MM.1S (cell line): ENCODE measurements around the gene SNX9.
"Not testable (repeated sequence)": the region's sequence is repeated elsewhere in the genome, so short reads cannot be mapped to it uniquely, and the experiment has no call there.

Experiments used
- DNase-seq: peaks from one replicate; pipeline ENCODE4 v3.0.0-alpha.2; 2015
- H2AFZ ChIP-seq: fragments of 300-600 bp; sonication (generic); 2 replicates; pipeline ENCODE4 v1.6.0; 2016; ENCODE audit warnings: antibody characterized with exemption, low read length
- H3F3A ChIP-seq: fragments of 300-600 bp; sonication (generic); 2 replicates; pipeline ENCODE4 v1.6.1; 2016; ENCODE audit warnings: mild to moderate bottlenecking, antibody characterized with exemption, low read length, moderate library complexity, mixed read lengths; ENCODE audit not compliant: insufficient read depth
- H3K27ac ChIP-seq: fragments of 300-600 bp; sonication (generic); 2 replicates; pipeline ENCODE4 v1.5.1; 2016; ENCODE audit warnings: mild to moderate bottlenecking, low read length
- H3K27me3 ChIP-seq: fragments of 300-600 bp; sonication (generic); replicated peaks from 2 replicates; pipeline ENCODE4 v1.6.0; 2016; ENCODE audit warnings: low read length; ENCODE audit not compliant: insufficient read depth
- H3K36me3 ChIP-seq: fragments of 300-600 bp; sonication (generic); replicated peaks from 2 replicates; pipeline ENCODE4 v1.6.1; 2016; ENCODE audit warnings: mild to moderate bottlenecking, low read length, mixed read lengths; ENCODE audit not compliant: insufficient read depth
- H3K4me1 ChIP-seq: fragments of 300-600 bp; sonication (generic); 2 replicates; pipeline ENCODE4 v1.6.1; 2016; ENCODE audit warnings: low read length, mixed read lengths
- H3K4me2 ChIP-seq: fragments of 300-600 bp; sonication (generic); 2 replicates; pipeline ENCODE4 v1.6.0; 2016; ENCODE audit warnings: low read depth, low read length
- H3K4me3 ChIP-seq: fragments of 300-600 bp; sonication (generic); 2 replicates; pipeline ENCODE4 v1.5.1; 2016; ENCODE audit warnings: low read length, mixed read lengths
- H3K79me2 ChIP-seq: fragments of 300-600 bp; sonication (generic); 2 replicates; pipeline ENCODE4 v1.6.1; 2016; ENCODE audit warnings: mixed run types, low read length, mixed read lengths
- H3K9ac ChIP-seq: fragments of 300-600 bp; sonication (generic); 2 replicates; pipeline ENCODE4 v1.6.1; 2016; ENCODE audit warnings: low read length, mixed read lengths
- H3K9me2 ChIP-seq: fragments of 300-600 bp; sonication (generic); replicated peaks from 2 replicates; pipeline ENCODE4 v1.6.1; 2016; ENCODE audit warnings: mild to moderate bottlenecking, low read length, mixed read lengths; ENCODE audit not compliant: insufficient read depth
- H3K9me3 ChIP-seq: fragments of 300-600 bp; sonication (generic); replicated peaks from 2 replicates; pipeline ENCODE4 v1.6.1; 2016; ENCODE audit warnings: mild to moderate bottlenecking, low read length, mixed read lengths; ENCODE audit not compliant: insufficient read depth
- H4K20me1 ChIP-seq: fragments of 300-600 bp; sonication (generic); 2 replicates; pipeline ENCODE4 v1.6.1; 2016; ENCODE audit warnings: mild to moderate bottlenecking, low read length, moderate library complexity, mixed read lengths; ENCODE audit not compliant: insufficient read depth
- EZH2 ChIP-seq: fragments of 300-600 bp; sonication (generic); optimal IDR thresholded peaks from 2 replicates; pipeline ENCODE3; 2017; ENCODE audit warnings: low read depth, mild to moderate bottlenecking, antibody characterized with exemption, low read length, mixed read lengths
- EZH2phosphoT487 ChIP-seq: fragments of 300-600 bp; sonication (generic); IDR thresholded peaks from 2 replicates; pipeline ENCODE4 v1.6.1; 2018; ENCODE audit warnings: antibody characterized with exemption, low read length
- TF ChIP-seq, protein P1 (sequence below): fragments of 300-600 bp; sonication (generic); IDR thresholded peaks from 2 replicates; pipeline ENCODE4 v1.5.1; 2016; ENCODE audit warnings: antibody characterized with exemption, low read length, mixed read lengths

SNX9 gene

DNA sequence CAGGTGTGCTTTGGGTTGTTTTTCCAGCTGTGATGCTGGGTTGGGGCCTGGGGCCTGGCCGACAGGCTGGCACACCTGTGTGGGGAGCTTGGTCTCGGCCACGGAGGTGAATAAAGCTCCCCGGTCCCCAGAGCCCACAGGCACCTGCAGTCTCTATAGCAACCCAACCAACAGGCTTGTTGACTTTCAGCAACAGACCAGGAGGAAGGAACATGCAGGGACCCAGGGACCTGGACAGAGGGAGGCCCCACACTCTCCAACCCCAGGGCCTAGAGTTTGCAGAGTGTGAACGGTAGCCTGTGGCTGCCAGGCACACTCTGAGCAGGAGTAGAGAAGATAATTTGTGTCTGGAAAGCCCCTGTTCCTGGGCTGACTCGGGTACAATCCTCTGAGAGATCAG is 144.0 kb downstream of the SNX9 start:
- no peaks in the 10 kb centered on the region for H3K4me1 ChIP-seq
- no peaks in the 10 kb centered on the region for H3K27me3 ChIP-seq
- no peak overlapping the region for H3K27ac ChIP-seq
- no peaks in the 10 kb centered on the region for H3K9me2 ChIP-seq
- no peak overlapping the region for H2AFZ ChIP-seq
- H3K79me2 ChIP-seq = no peaks in the 10 kb centered on the region
- TF ChIP-seq, protein P1, sequence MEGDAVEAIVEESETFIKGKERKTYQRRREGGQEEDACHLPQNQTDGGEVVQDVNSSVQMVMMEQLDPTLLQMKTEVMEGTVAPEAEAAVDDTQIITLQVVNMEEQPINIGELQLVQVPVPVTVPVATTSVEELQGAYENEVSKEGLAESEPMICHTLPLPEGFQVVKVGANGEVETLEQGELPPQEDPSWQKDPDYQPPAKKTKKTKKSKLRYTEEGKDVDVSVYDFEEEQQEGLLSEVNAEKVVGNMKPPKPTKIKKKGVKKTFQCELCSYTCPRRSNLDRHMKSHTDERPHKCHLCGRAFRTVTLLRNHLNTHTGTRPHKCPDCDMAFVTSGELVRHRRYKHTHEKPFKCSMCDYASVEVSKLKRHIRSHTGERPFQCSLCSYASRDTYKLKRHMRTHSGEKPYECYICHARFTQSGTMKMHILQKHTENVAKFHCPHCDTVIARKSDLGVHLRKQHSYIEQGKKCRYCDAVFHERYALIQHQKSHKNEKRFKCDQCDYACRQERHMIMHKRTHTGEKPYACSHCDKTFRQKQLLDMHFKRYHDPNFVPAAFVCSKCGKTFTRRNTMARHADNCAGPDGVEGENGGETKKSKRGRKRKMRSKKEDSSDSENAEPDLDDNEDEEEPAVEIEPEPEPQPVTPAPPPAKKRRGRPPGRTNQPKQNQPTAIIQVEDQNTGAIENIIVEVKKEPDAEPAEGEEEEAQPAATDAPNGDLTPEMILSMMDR = no peak
- TF ChIP-seq EZH2phosphoT487 = no peak
- no peak for TF ChIP-seq EZH2
- H4K20me1 ChIP-seq = no peaks in the 10 kb centered on the region
- no peaks in the 10 kb centered on the region for H3F3A ChIP-seq
- H3K36me3 ChIP-seq = no peaks in the 10 kb centered on the region
- DNase-seq = no peak
- H3K4me3 ChIP-seq = no peak overlapping the region
- H3K9me3 ChIP-seq = no peaks in the 10 kb centered on the region
- H3K9ac ChIP-seq = no peak overlapping the region
- no peak overlapping the region for H3K4me2 ChIP-seq

DNA sequence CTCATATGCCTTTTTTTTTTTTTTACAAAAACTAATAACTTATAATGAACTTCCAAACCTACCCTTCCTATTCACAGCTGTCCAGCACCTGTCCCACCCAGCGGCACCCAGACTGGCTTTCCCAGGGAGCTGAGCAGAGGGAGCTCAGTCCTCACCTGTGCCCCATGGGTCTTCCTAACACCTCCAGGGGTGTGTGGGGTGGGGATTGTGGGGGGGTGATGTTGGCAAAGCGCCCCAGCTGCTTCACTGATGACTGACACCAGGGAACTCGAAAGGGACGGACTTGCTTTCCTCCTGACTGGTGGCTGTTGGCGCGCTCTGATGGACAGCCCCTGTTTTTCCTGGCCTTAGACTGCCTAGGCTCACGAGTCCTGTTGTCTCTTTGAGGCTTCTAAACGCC is 144.4 kb downstream of the SNX9 start:
- H2AFZ ChIP-seq = no peak overlapping the region
- no peaks in the 10 kb centered on the region for H3K9me2 ChIP-seq
- no peaks in the 10 kb centered on the region for H3K4me1 ChIP-seq
- no peaks in the 10 kb centered on the region for H4K20me1 ChIP-seq
- no peaks in the 10 kb centered on the region for H3K79me2 ChIP-seq
- H3K27me3 ChIP-seq = no peaks in the 10 kb centered on the region
- no peak overlapping the region for H3K4me3 ChIP-seq
- H3K9me3 ChIP-seq = no peaks in the 10 kb centered on the region
- H3K27ac ChIP-seq = no peak overlapping the region
- no peak overlapping the region for H3K4me2 ChIP-seq
- H3F3A ChIP-seq = no peaks in the 10 kb centered on the region
- no peaks in the 10 kb centered on the region for H3K36me3 ChIP-seq
- no peak for DNase-seq
- TF ChIP-seq EZH2phosphoT487 = no peak
- TF ChIP-seq, protein P1 = no peak
- TF ChIP-seq EZH2 = no peak
- H3K9ac ChIP-seq = no peak overlapping the region

DNA sequence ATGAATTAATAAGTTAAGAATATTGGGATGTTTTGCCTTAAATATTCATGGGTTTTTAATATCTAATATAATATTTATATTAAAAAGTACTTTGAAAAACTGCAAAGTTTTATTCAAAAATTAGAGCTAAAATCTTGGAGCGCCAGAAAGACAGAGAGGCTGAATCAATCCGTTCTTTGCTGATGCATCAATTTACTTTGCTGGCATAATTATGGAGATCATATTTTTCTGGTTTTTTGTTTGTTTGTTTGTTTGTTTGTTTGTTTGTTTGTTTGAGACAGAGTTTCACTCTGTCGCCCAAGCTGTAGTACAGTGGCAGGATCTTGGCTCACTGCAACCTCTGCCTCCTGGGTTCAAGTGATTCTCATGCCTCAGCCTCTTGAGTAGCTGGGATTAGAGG is 149.1 kb downstream of the SNX9 start:
- not testable (repeated sequence) for H3K79me2 ChIP-seq, H3K27ac ChIP-seq, H3K9me2 ChIP-seq, H3K4me3 ChIP-seq, H2AFZ ChIP-seq, H3K27me3 ChIP-seq, DNase-seq, H3K9me3 ChIP-seq, H3F3A ChIP-seq, H3K4me2 ChIP-seq, H3K36me3 ChIP-seq, H4K20me1 ChIP-seq, H3K9ac ChIP-seq, H3K4me1 ChIP-seq

DNA sequence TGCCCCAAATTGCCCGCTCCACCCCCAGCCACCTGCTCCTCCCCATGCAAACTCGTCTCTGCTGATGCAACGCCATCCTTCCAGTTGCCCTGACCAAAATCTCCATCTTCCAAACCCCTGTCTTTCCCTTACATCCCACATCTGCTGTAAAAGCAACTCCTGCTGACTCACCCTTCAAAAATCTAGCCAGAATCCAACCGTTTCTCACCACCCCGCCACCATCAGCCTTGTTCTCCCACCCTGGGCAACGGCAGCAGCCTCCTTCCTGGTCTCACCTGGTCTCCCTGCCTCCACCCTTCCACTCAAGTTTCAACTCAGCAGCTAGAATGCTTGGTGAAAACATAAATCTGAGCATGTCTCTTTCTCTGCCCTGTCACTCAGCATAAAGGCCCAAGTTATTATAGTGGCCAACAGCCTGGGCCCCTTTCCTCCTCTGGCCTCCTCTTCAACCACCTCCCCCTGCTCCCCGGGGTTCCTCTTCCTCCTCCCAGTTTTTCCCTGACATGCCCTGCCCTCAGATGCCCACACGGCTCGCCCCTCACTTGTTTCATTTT is 151.4 kb downstream of the SNX9 start:
- no peaks in the 10 kb centered on the region for H4K20me1 ChIP-seq
- TF ChIP-seq EZH2 (no peak), EZH2phosphoT487 (no peak)
- TF ChIP-seq, protein P1 = no peak
- no peaks in the 10 kb centered on the region for H3F3A ChIP-seq
- H3K4me1 ChIP-seq = no peaks in the 10 kb centered on the region
- no peaks in the 10 kb centered on the region for H3K9me2 ChIP-seq
- H3K4me3 ChIP-seq = no peak overlapping the region
- H3K27ac ChIP-seq = no peak overlapping the region
- no peaks in the 10 kb centered on the region for H3K79me2 ChIP-seq
- no peak for DNase-seq
- H3K9me3 ChIP-seq = no peaks in the 10 kb centered on the region
- no peaks in the 10 kb centered on the region for H3K27me3 ChIP-seq
- no peak overlapping the region for H3K9ac ChIP-seq
- H2AFZ ChIP-seq = no peak overlapping the region
- H3K36me3 ChIP-seq = no peaks in the 10 kb centered on the region
- H3K4me2 ChIP-seq = no peak overlapping the region
